ENCODE results near the gene OLIG1. TPM values are rescaled to one million over a fixed set of nuclear protein-coding genes. Genes with fewer than 3 reads are reported as not detected.

OLIG1 gene
- total RNA-seq, 1 experiment from 2014 or later = not detected

- Mint-ChIP-seq H3K36me3 (ENCODE audit: insufficient read depth, unreplicated experiment) (no peaks in the 10 kb centered on the region), H3K4me3 (ENCODE audit: unreplicated experiment) (no peak overlapping the region), H3K27ac (ENCODE audit: unreplicated experiment) (no peak overlapping the region), H3K4me1 (ENCODE audit: low read depth, unreplicated experiment) (no peaks in the 10 kb centered on the region), H3K27me3 (ENCODE audit: insufficient read depth, unreplicated experiment) (peaks cover 23% of the 10 kb centered on the region), H3K9me3 (ENCODE audit: unreplicated experiment) (no peaks in the 10 kb centered on the region)
- no TSS peak for BruUV-seq (replicated peaks)
- no peaks in the 10 kb centered on the region for H3K36me3 ChIP-seq (ENCODE audit: control insufficient read depth, insufficient read depth, low read length)
- DNase-seq = no peak
- ChIA-PET POLR2A (no interaction called here), CTCF (no interaction called here)
- H3K4me1 ChIP-seq = no peaks in the 10 kb centered on the region
- H3K4me3 ChIP-seq (ENCODE audit: low read depth, low read length) = no peak overlapping the region
- no peaks in the 10 kb centered on the region for H3K27me3 ChIP-seq (replicated peaks; ENCODE audit: control insufficient read depth, insufficient read depth, low read length)
- intact Hi-C loops (cut with micrococcal nuclease; ENCODE audit: unreplicated experiment) = no loop called here
- TF ChIP-seq CTCF (IDR thresholded peaks at IDR 0.05; ENCODE audit: insufficient read depth in 1 of 2, low read depth in 1 of 2, low read length in 1 of 2, severe bottlenecking in 1 of 2, unreplicated experiment in 1 of 2) = no peak
- no peaks in the 10 kb centered on the region for H3K9me3 ChIP-seq
Observed at GRCh38 chr21:33033961-33034413, 36.0 kb upstream of the OLIG1 start.

GRCh38 chr21:33035147-33035546, 34.8 kb upstream of the OLIG1 start:
- H3K36me3 Mint-ChIP-seq (ENCODE audit: insufficient read depth, unreplicated experiment) = no peaks in the 10 kb centered on the region
- CTCF ChIA-PET = no interaction called here
- POLR2A ChIA-PET = no interaction called here

GRCh38 chr21:33036430-33037162, 33.3 kb upstream of the OLIG1 start:
- Histone ChIP-seq H3K4me1 (no peaks in the 10 kb centered on the region), H3K9me3 (no peaks in the 10 kb centered on the region), H3K27me3 (replicated peaks; ENCODE audit: control insufficient read depth, insufficient read depth, low read length) (no peaks in the 10 kb centered on the region), H3K36me3 (ENCODE audit: control insufficient read depth, insufficient read depth, low read length) (no peaks in the 10 kb centered on the region), H3K4me3 (ENCODE audit: low read depth, low read length) (no peak overlapping the region)
- no peak overlapping the region for H3K4me3 Mint-ChIP-seq (ENCODE audit: unreplicated experiment)
- ChIA-PET CTCF (no interaction called here), POLR2A (no interaction called here)
- no peaks in the 10 kb centered on the region for H3K9me3 Mint-ChIP-seq (ENCODE audit: unreplicated experiment)
- no peaks in the 10 kb centered on the region for H3K4me1 Mint-ChIP-seq (ENCODE audit: low read depth, unreplicated experiment)
- intact Hi-C loops (cut with micrococcal nuclease; ENCODE audit: unreplicated experiment) = no loop called here
- no peak for TF ChIP-seq CTCF (IDR thresholded peaks at IDR 0.05; ENCODE audit: insufficient read depth in 1 of 2, low read depth in 1 of 2, low read length in 1 of 2, severe bottlenecking in 1 of 2, unreplicated experiment in 1 of 2)
- no TSS peak for BruUV-seq (replicated peaks)
- H3K36me3 Mint-ChIP-seq (ENCODE audit: insufficient read depth, unreplicated experiment) = no peaks in the 10 kb centered on the region
- no peak overlapping the region for H3K27ac Mint-ChIP-seq (ENCODE audit: unreplicated experiment)
- no peak for DNase-seq
- H3K27me3 Mint-ChIP-seq (ENCODE audit: insufficient read depth, unreplicated experiment) = peaks cover 21% of the 10 kb centered on the region

More at GRCh38 chr21:33035147-33035546, 34.8 kb upstream of the OLIG1 start:
- Histone ChIP-seq H3K27me3 (replicated peaks; ENCODE audit: control insufficient read depth, insufficient read depth, low read length) (no peaks in the 10 kb centered on the region), H3K36me3 (ENCODE audit: control insufficient read depth, insufficient read depth, low read length) (no peaks in the 10 kb centered on the region), H3K4me3 (ENCODE audit: low read depth, low read length) (no peak overlapping the region), H3K4me1 (no peaks in the 10 kb centered on the region), H3K9me3 (no peaks in the 10 kb centered on the region)
- intact Hi-C loops (cut with micrococcal nuclease; ENCODE audit: unreplicated experiment) = no loop called here
- Mint-ChIP-seq H3K27ac (ENCODE audit: unreplicated experiment) (no peak overlapping the region), H3K4me1 (ENCODE audit: low read depth, unreplicated experiment) (no peaks in the 10 kb centered on the region), H3K9me3 (ENCODE audit: unreplicated experiment) (no peaks in the 10 kb centered on the region), H3K27me3 (ENCODE audit: insufficient read depth, unreplicated experiment) (peaks cover 17% of the 10 kb centered on the region), H3K4me3 (ENCODE audit: unreplicated experiment) (no peak overlapping the region)
- no TSS peak for BruUV-seq (replicated peaks)
- DNase-seq = no peak
- TF ChIP-seq CTCF (IDR thresholded peaks at IDR 0.05; ENCODE audit: insufficient read depth in 1 of 2, low read depth in 1 of 2, low read length in 1 of 2, severe bottlenecking in 1 of 2, unreplicated experiment in 1 of 2) = no peak
